ENCODE measurements around the gene SERGEF. TPM values are rescaled to one million over a fixed set of nuclear protein-coding genes. Genes with fewer than 3 reads are reported as not detected.
A peak's percentile ranks its signal among the peaks of the same experiment; 100 is the strongest.

SERGEF gene
- 10 to 100 TPM; 20.0 to 46.7 (median 30.0) TPM for polyA plus RNA-seq

- 0 to 1% (median 1%) methylated on average over 67 to 93 of the region's 93 CpGs for WGBS, 3 donors
- peak within 1 kb of the TSS; percentile 60 for H3K27ac ChIP-seq (ENCODE audit: low read depth, low read length)
Measured at GRCh38 chr11:18012906-18013781, at the start of gene SERGEF. Gene SERGEF, minus strand, starts transcription at chr11:18013047. Its CDS starts 37 bp downstream, at chr11:18013010.

- 86 to 88% (median 87%) methylated on average over 2 of the region's 2 CpGs for WGBS, 3 donors
- H3K27ac ChIP-seq (ENCODE audit: low read depth, low read length), result no peak overlapping the region
Measured at GRCh38 chr11:18061351-18061750, 48.5 kb upstream of the SERGEF start.

DNA sequence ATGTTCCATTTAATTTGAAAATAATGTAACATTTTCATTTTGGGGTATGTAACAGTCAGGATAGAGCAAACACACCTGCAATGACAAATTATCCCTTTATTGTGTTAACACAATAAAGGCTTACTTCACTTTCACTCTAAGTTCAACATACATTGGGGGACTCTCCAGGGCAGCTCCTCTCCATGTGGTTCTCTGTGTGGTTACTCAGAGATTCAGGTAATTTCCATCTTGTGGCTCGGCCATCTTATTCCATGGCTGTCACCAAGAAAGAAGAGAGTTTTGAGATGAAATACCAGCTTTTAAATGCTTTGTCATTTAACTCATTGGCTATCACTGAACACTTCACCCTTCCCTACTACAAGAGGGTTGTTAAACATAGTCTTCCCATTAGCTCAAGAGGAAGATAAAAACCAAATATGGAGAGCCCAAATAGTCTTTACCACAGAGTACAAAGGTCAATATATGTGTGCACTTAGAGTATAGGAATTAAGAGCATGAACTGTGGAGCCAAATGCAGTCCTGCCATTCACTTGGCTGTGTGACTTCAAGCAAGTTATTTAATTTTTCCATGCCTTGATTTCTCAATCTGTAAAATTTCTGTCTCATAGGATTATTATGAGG is 43.8 kb upstream of the SERGEF start:
- no peak overlapping the region for H3K27ac ChIP-seq (ENCODE audit: low read depth, low read length)
- 92 to 100% (median 94%) methylated on average over 1 of the region's 1 CpG for WGBS, 3 donors

DNA sequence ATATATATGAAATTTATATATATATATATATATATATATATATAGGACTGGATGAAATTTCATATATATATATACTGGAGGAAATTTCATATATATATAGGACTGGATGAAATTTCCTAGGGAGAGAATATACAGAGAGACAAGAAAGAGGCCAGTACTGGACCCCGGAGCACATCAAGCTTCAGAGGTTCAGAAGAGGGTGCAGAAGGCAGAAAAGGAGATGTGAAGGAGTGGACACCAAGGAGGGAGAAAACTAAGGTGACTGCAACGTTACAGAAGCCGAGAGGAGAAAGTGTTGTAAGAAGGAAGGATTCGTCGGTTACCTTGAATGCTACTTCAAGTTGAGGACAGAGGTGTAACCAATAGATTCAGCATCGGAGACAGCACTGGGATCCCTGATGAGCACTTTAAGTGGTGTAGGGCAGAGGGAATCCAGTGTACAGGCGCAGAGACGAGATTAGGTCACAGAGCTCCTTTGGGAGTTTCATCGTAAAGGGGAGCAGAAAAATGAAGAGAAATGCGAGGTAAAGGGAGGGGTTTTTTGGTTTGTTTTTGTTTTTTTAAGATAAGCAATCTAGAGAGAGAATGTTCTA is 41.8 kb upstream of the SERGEF start:
- WGBS, 3 donors, result 84 to 91% (median 89%) methylated on average over 10 of the region's 10 CpGs
- no peak overlapping the region for H3K27ac ChIP-seq (ENCODE audit: low read depth, low read length)

DNA sequence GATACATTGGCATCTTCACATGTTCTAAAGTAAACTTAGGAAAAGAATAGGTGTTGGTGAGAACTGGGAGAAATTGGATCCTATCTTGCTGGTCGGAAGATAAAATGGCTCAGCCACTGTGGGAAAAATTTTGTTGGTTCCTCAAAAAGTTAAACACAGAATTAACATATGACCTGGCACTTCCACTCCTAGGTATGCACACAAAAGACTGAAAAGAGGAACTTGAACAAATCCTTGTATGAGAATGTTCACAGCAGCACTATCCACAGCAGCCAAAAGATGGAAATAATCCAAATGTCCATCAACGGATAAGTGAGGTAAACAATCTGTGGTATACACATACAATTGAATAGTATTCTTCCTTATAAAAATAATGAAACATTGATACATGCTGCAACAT is 38.0 kb upstream of the SERGEF start:
- WGBS, 3 donors, result 35 to 58% (median 52%) methylated on average over 2 of the region's 2 CpGs
- no peak overlapping the region for H3K27ac ChIP-seq (ENCODE audit: low read depth, low read length)

GRCh38 chr11:18046116-18046777 is 33.4 kb upstream of the SERGEF start, which contains the start of gene TPH1:
Gene TPH1, minus strand, starts transcription at chr11:18046269. Its CDS starts 5,507 bp downstream, at chr11:18040762.
- WGBS, 3 donors, result 4 to 15% (median 7%) methylated on average over 36 of the region's 36 CpGs
- H3K27ac ChIP-seq (ENCODE audit: low read depth, low read length), result no peak within 1 kb of the TSS

GRCh38 chr11:18036456-18036855 is 23.6 kb upstream of the SERGEF start:
- no peak overlapping the region for H3K27ac ChIP-seq (ENCODE audit: low read depth, low read length)

DNA sequence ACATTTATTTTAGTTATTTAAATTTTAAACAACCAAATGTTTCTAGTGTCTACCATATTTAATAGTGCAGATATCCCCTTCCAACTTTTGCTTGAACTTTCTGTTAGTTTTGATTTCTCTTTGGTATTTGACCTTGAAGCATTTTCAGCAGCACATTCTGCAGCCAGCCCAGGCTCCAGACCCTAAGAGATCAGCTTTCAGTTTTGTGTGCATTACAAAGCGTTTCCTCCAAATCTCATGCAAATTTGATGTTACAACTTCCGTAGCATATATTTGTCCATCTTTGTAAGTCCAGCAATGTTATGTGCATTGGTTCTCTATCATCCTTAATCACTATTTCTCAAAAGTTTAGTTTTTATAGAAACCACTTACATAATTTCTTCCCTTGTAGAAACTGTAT is 14.6 kb upstream of the SERGEF start:
- WGBS, 3 donors, result 63 to 88% (median 77%) methylated on average over 2 of the region's 2 CpGs
- no peak overlapping the region for H3K27ac ChIP-seq (ENCODE audit: low read depth, low read length)

DNA sequence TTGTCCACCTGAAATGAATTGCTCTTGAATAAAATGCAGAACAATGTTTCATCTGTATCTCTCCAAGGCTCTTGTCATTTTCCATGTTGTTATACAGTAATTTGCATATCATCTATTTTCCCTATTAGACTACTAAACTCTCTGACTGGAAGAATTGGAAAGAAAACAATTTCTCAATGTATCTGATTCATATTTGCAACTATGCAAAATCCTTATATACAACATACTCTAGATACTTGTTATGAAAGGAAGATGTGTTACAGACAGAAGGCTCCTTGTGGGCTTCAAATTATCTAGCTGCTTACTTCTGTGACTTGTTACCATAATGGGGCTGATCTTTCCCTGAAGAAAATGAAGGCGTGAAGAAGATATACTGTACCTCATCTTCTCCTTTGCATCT is 9.6 kb upstream of the SERGEF start:
- no peak overlapping the region for H3K27ac ChIP-seq (ENCODE audit: low read depth, low read length)
- WGBS, 3 donors, result 86 to 97% (median 91%) methylated on average over 1 of the region's 1 CpG

DNA sequence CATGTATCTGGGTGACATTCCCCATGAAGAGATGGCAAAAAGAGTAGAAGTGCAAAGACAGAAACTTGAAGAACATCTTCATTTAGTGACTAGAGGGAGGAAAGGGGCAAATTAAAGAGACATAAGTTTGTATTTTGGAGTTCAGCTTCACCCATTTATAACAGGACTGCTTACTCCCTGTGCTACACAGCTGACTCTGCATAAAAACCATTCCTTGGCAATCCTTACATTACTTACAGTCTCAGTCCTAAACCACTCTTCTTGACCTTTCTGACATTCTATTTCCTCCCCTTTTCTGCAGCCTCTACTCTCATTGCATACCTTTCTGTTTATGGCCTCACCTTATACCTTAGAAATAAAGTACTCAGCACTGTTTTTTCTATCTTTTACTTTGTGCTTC is 6.8 kb upstream of the SERGEF start:
- H3K27ac ChIP-seq (ENCODE audit: low read depth, low read length), result no peak overlapping the region

DNA sequence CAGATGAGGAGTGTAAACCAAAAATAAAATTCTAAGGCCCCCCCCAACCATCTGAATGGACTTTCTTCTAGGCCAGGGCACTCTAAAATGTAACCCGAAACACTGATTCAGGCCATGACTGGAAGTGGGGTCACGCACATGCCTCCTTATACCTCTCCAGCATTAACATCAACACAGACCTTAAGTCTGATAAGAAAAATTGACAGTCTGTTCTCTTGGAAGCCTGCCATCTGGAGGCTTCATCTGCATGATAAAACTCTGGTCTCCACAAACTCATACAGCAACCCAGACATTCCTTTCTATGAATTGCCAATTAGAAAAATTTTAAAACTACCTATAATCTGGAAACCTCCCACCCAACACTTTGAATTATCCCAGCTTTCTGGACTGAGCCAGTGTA is 3.9 kb upstream of the SERGEF start:
- WGBS, 3 donors, result 85 to 92% (median 86%) methylated on average over 2 of the region's 2 CpGs
- no peak overlapping the region for H3K27ac ChIP-seq (ENCODE audit: low read depth, low read length)

DNA sequence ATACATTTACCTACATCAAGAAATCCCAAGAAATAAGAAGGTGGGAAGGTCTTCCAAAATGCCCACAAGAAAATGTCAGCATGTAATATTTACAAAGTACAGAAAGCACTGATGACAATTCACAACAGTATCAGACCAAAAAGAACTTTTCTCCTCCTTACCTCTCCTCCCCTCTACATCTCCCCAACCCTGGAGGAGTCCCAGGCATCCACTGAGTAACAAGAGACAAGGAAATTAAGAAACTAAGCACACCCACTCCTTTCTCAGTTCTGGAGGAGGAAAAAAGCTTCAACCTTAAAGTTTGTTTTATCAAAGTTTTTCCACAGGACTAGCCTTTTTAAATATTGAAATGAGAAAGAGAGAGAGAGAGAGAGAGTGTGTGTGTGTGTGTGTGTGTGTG is 2.0 kb upstream of the SERGEF start:
- H3K27ac ChIP-seq (ENCODE audit: low read depth, low read length), result no peak overlapping the region

GRCh38 chr11:18013790-18014507 is 1.1 kb upstream of the SERGEF start:
- no peak overlapping the region for H3K27ac ChIP-seq (ENCODE audit: low read depth, low read length)
- WGBS, 3 donors, result 18 to 19% (median 19%) methylated on average over 11 of the region's 11 CpGs

DNA sequence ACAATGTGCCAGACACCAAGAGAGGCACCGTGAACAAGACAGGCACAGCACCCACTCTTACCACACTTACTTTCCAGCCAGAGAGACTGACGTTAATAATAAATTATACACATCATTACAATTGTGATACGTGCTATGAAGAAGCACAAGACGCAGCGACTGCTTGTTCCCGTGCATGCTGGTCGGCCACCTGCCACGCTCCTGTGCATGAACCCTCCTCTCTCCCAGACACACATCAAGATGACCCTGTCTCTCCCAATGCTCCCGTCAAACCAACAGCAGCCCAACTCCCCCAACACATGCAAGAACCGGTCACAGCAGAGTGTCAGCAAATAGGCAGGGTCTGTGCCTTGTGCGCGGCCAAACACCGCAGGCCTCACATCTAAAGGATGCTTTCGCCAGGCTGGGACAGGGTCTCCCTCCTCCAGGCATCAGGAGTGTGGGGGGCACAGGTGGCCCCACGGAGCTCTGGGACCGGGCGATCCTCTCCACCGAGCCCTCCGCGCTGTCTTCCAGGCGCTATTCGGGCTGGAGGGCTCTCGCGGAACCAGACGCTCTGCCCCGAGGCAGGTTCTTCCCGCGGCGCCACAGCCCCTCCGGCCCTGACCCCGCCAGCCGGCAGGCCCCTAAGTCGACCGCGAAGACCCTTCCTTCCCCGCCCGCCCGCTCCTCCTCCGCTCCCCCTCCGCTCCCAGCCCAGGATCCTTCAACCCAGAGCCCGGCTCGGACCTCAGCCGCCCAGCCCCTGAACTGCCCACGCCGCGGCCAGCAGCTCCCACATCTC is 533 bp downstream of the SERGEF start:
- H3K27ac ChIP-seq (ENCODE audit: low read depth, low read length), result peak overlapping the region; percentile 60
- WGBS, 3 donors, result 6 to 16% (median 14%) methylated on average over 40 to 46 of the region's 46 CpGs

- no peak overlapping the region for H3K27ac ChIP-seq (ENCODE audit: low read depth, low read length)
- WGBS, 3 donors, result 81 to 90% (median 87%) methylated on average over 8 of the region's 8 CpGs
Measured at GRCh38 chr11:18011633-18012032, 1.2 kb downstream of the SERGEF start.

DNA sequence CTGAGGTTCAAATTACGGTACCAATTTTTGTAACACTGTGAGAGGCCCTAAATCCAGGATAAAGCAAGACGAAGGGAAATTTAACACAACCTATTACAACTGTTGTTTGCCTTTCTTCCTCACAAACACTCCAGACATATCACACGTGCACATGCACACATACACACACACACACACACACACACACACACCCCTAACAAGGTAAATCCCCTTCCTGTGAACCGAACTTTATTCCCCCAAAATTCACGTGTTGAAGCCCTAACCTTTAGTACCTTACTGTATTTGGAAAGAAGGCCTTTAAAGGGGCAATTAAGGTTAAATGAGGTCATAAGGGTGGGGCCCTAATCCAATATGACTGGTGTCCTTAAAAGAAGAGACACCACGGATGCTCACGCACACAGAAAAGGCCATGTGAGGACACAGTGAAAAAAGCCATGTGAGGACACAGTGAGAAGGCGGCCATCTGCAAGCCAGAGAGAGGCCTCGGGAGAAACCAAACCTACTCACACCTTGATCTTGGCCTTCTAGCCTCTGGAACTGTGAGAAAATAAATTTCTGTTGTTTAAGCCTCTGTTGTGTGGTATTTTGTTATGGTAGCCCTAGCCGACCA is 1.8 kb downstream of the SERGEF start:
- 86 to 91% (median 87%) methylated on average over 10 of the region's 10 CpGs for WGBS, 3 donors
- no peak overlapping the region for H3K27ac ChIP-seq (ENCODE audit: low read depth, low read length)

GRCh38 chr11:18010121-18010670 is 2.7 kb downstream of the SERGEF start:
- H3K27ac ChIP-seq (ENCODE audit: low read depth, low read length), result no peak overlapping the region

Data from adipose tissue (tissue), 3 donors.